NK-92 (cell line): ENCODE results near the gene CEP104.

Source experiments
- DNase-seq: peaks from one replicate; lab custom pipeline; 2025; ENCODE audit not compliant: unreplicated experiment; lab: John Stamatoyannopoulos, UW

Gene CEP104

GRCh38 chr1:3779912-3780416 lies 77.0 kb downstream of the CEP104 start:
- DNase-seq, result no peak

GRCh38 chr1:3779265-3779911 lies 77.6 kb downstream of the CEP104 start:
- DNase-seq, result no peak

- DNase-seq, result no peak
Observed at GRCh38 chr1:3778590-3779264, 78.3 kb downstream of the CEP104 start.

GRCh38 chr1:3777647-3778589 lies 79.1 kb downstream of the CEP104 start:
- DNase-seq, result no peak

- DNase-seq, result no peak
Observed at GRCh38 chr1:3777078-3777547, 79.9 kb downstream of the CEP104 start.

GRCh38 chr1:3776231-3776961 lies 80.6 kb downstream of the CEP104 start:
- DNase-seq, result no peak

GRCh38 chr1:3775490-3776230 lies 81.4 kb downstream of the CEP104 start:
- no peak for DNase-seq

- no peak for DNase-seq
Observed at GRCh38 chr1:3774946-3775489, 82.0 kb downstream of the CEP104 start.

GRCh38 chr1:3774276-3774945 lies 82.6 kb downstream of the CEP104 start:
- DNase-seq, result no peak

GRCh38 chr1:3773572-3774275 lies 83.3 kb downstream of the CEP104 start:
- DNase-seq, result no peak

GRCh38 chr1:3772715-3773571 lies 84.1 kb downstream of the CEP104 start, which contains the start of gene SMIM1:
SMIM1 (plus strand) TSS chr1:3772749; CDS start chr1:3775374, 2,625 bp downstream.
- DNase-seq, result no peak

- DNase-seq, result peak; percentile 61
Observed at GRCh38 chr1:3772027-3772714, 84.8 kb downstream of the CEP104 start.

GRCh38 chr1:3771108-3772026 lies 85.6 kb downstream of the CEP104 start:
- no peak for DNase-seq

GRCh38 chr1:3770047-3770765 lies 86.8 kb downstream of the CEP104 start:
- DNase-seq, result no peak

GRCh38 chr1:3768811-3769390 lies 88.1 kb downstream of the CEP104 start:
- no peak for DNase-seq
